GM18520 (cell line): ENCODE data around the gene OR10G4.
"Not testable (repeated sequence)": the region's sequence is repeated elsewhere in the genome, so short reads cannot be mapped to it uniquely, and the experiment has no call there.

Experiments
- ATAC-seq: cut with Tn5 transposase; IDR thresholded peaks from one replicate; pipeline ENCODE4 v1.9.1; 2021; ENCODE audit not compliant: unreplicated experiment

Gene OR10G4, protein sequence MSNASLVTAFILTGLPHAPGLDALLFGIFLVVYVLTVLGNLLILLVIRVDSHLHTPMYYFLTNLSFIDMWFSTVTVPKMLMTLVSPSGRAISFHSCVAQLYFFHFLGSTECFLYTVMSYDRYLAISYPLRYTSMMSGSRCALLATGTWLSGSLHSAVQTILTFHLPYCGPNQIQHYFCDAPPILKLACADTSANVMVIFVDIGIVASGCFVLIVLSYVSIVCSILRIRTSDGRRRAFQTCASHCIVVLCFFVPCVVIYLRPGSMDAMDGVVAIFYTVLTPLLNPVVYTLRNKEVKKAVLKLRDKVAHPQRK

DNA sequence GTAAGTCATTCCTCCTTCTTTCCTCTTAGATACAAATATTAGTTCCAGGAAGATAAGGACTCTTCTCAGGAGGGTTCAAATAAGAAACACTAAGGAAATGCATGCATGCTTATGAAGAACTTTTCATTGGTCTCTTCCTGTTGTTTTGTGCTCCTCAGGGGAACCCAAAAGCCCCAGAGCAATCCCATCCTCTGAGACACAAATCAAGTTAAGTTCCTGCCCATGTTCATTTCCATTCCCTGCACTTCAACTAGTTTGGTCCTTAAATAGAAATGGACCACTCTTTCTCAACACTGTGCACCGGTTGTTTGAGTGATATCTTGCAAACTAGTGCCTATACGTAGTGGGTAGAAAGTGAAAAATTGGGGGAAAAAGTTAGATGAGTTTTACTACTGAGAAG lies at the start of gene OR10G4:
TSS of gene OR10G4 (plus strand) at position 301 of the 400 bp plus-strand sequence. CDS start 2,578 bp downstream, outside the sequence.
- no peak for ATAC-seq

DNA sequence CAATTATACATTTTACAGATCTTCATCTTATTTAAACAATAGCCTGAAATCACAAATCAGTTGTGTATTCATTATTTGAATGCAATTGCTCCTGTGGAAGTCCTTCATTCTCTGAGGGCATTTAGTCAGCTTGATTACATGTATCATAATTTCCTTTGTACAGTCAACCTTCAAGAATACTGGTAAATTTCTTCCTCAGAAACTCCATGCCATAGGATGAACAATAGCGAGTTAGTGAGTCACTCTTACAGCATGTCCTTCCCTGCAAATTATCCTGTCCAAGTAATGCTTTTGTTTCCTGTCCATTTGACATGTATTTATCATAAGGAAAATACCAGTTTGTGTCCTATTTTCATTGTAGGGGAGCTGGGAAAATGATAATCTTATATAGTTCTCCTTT lies 39.0 kb upstream of the OR10G4 start:
- no peak for ATAC-seq

DNA sequence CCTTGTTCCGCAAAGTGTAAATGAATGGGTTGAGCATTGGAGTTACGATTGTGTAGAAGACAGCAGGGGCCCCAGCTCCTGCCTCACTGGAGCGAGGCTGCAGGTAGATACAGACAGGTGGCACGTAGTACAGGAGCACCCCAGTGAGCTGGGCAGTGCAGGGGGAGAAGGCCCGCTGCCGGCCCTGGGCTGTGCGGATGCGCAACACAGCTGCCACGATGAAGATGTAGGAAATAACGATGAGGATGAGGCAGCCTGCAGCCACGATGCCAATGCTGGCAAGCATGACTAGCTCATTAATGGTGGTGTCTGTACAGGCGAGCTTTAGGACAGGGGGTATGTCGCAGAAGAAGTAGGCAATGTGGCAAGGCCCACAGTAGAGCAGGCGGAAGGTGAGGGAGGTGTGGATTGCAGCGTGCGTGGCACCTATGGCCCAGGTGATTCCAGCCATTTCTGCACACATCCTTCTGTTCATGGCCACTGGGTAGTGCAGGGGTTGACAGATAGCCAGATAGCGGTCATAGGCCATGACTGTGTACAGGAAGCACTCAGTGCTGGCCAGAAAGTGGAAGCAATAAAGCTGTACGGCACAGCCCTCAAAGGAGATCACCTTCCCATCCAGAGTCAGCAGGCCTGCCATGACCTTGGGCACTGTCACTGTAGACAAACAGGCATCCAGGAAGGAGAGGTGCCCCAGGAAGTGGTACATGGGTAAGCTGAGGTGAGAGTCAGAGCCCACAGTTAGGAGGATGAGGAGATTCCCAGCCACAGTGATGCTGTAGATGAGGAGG lies 35.8 kb upstream of the OR10G4 start:
- no peak for ATAC-seq

DNA sequence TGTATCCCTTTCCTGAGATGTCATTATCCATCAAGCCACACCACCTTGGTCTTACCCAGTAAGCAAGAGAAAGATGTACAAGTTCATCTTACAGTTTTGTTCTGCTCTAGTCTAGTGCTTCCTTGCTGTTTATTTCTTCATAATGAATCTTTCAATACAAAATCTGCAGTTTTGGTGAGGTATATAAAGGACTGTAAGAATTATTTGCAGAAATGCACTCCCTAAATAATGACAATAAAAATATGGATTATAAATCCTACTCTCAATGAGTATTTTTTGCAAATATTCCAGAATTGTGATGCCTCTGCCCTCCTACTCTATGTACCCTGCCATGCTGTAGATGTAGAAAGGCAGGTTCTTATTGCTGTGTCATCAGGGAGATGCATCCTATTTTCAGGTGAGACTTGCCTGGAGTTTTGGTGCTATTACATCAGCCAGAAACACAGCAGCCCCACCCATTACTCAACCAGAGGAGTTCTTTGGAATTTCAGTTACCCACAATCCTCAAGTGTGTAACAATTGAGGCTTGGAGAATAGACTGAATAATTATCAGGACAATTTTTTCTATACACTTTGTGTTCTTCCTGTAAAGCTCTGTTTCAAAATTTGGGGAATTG lies 35.0 kb upstream of the OR10G4 start, which contains the start of gene OR10S1:
TSS of gene OR10S1 (minus strand) at position 51 of the 617 bp plus-strand sequence. CDS start 117 bp downstream, outside the sequence.
- ATAC-seq = no peak

DNA sequence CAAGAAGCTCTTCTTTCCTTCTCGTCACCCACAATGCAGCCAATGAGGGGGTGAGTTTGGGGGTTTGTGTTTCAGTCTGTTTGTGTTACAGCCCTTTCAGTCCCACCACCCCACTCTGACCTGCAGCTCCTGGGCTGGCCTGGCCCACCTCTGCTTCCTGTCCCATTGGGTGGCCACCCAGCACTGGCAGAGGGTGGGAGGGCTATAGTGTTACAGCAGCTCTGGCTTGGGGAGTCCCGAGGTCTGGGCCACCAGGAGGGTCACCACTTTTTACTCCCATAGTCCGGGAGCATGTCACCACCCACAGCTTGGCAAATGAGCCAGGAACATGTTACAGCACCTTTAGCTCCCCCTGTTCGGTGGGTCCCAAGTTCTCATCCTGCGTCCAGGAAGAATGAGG lies 33.5 kb upstream of the OR10G4 start:
- no peak for ATAC-seq

DNA sequence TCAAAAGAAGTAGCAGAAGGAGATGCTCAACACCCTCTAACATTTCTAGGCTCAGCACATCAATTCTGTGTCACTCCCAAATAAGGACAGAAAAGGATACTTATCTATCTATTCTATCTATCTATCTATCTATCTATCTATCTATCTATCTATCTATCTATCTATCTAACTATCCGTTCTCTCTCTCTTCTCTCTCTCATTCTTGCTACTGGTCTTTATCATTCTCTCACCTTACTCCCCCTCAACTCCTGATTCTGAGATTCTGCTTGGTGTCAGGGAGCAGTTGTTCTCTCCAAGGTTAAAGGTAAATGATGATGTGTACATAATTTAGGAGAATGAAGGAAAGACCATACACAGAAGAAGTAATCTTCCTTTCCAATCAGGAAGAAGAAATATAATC lies 17.7 kb upstream of the OR10G4 start, which contains the start of gene OR10G6:
TSS of gene OR10G6 (minus strand) at position 43 of the 400 bp plus-strand sequence. CDS start at position 43, 0 bp downstream.
- no peak for ATAC-seq

DNA sequence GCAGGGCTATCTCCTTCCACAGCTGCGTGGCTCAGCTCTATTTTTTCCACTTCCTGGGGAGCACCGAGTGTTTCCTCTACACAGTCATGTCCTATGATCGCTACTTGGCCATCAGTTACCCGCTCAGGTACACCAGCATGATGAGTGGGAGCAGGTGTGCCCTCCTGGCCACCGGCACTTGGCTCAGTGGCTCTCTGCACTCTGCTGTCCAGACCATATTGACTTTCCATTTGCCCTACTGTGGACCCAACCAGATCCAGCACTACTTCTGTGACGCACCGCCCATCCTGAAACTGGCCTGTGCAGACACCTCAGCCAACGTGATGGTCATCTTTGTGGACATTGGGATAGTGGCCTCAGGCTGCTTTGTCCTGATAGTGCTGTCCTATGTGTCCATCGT lies 3.0 kb downstream of the OR10G4 start:
- not testable (repeated sequence) for ATAC-seq

DNA sequence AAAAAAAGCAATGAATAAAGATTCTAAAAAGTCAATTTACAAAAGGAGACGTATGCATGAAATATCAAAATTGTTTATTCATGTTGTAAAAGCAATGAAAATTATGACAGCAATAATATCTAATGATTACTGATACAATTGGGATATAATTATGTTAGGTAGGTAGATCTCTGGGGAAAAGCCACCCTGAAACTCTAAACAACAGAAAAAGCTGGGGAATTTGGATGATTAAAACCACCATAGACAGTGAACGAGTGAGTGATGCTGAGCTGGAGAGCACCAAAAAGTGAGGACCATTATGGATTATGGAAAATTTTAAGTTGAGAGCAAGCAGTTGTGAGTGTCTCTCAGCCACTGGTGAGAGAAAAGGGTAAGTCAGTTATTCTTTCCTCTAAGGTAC lies 13.7 kb downstream of the OR10G4 start, which contains the start of gene OR10G8:
TSS of gene OR10G8 (plus strand) at position 301 of the 400 bp plus-strand sequence. CDS start 2,825 bp downstream, outside the sequence.
- no peak for ATAC-seq

DNA sequence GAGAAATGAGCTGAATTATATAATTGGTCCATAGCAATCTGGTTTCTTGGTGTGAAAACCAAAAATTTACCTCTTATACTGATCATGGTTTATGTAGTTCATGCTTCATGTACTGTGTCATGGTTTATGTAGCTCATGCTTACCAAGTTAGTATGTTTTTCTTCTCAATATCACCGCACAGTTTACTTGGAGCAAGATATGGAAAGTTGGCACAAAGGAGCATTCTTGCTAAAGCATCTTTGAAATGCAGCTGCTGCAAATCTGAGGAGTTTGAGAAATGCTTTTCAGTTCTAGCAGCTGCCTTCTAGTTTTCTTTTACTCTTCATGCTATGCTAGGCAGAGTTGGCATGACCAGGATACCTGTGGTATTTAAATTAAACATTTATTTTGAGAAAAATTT lies 23.9 kb downstream of the OR10G4 start:
- ATAC-seq = no peak

DNA sequence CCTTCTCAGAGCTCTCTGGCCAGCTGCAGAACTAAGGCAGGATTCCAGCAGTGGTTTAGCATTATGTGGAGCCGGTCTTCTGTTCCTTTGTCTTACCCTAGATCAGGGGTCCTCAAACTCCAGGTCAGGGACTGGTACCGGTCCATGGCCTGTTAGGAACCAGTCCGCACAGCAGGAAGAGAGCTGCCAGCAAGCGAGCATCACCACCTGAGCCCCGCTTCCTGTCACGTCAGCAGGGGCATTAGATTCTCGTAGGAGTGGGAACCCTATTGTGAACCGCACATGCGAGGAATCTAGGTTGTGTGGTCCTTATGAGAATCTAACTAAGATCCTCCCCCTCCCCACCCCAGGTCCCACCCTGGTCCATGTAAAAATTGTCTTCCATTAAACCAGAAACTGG lies 26.8 kb downstream of the OR10G4 start:
- ATAC-seq = no peak

DNA sequence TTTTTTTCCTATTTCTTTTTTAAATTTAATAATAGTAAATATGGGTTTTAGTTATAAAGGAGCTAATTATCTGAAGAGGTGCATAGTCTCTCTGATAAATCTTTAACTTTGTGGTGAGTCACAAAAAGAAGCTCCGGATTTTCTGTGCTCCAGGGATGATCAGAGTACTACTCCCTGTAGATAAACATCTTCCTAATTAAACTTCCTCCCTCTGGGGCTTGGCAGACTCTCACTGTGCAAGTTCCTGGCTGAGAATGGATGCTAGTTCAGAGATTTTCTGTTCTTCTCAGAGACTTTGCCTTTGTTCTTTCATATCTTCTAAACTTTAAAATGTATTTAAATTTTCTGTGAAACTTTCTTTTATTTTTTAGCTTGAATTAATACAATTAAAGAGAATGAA lies 28.5 kb downstream of the OR10G4 start, which contains the start of gene OR10G7:
TSS of gene OR10G7 (minus strand) at position 72 of the 400 bp plus-strand sequence. CDS start 2,324 bp downstream, outside the sequence.
- no peak for ATAC-seq

DNA sequence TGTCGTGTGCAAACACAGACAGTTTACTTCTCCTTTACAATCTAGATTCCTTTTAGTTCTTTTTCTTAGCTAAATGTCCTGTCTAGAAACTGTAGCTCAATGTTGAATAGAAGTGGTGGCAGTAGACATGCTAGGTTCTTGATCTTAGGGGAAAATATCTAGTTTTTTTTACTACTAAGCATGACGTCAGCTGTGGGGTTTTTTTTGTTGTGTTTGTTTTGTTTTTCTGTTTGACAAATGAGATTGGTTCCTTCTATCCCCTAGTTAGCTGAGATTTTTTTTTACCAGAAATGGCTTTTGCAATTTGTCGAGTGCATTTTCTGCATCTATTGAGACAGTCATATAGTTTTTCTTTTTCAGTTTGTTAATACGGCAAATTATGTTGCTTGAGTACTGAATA lies 30.6 kb downstream of the OR10G4 start:
- no peak for ATAC-seq

DNA sequence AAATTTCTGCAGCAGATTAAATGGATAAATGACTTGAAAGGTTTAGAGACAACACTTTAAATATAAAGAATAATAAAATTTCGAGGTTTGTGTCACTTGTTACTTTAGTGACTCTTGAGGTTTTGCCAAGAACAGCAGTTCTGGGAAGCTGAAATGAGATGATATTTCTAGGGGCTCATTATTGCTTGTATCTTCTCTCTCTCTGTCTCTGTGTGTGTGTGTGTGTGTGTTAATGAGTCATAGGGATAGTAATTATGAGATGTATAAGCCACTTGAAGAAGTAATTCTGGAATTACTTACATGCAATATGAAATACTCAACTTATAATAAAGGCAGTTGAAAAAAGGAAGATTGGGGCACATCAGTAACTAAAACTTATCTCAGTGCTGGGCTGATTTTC lies 38.0 kb downstream of the OR10G4 start:
- no peak for ATAC-seq

DNA sequence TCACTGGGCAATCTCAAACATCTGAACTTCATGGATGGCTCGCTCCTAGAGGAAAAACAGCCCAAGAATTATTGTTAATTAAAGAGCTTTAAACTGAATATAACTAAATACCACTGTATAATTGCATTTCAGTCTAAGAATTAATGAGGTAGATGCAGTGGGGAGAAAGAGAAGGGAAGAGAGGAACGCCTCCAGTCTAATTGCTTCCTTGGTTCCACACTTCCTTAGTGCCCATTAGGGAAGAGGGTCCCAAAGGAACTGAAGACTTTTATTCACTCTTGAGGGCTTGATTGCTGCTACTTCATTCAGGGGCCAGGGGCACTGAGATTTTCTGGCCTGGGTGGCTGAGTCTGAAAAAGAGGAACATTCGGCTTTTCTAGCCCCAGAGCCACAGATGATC lies 40.2 kb downstream of the OR10G4 start:
- ATAC-seq = no peak
